HepG2 (cell line): ENCODE data around the gene RTEL1. TPM values are rescaled to one million over a fixed set of nuclear protein-coding genes. Genes with fewer than 3 reads are reported as not detected.

Experiments used
- ATF4 ChIP-seq, 2 experiments: fragments of 450-650 bp in 1 of 2; sonication (generic) in 1 of 2; formaldehyde crosslinking; IDR thresholded peaks; 2 replicates each; pipeline versions ENCODE4 v1.5.0 to v1.8.0; 2020 to 2022; ENCODE audit warnings: mild to moderate bottlenecking in 1 of 2, missing genetic modification reagents in 1 of 2
- ATF6 ChIP-seq: sonication (generic); formaldehyde crosslinking; conservative IDR thresholded peaks from 2 replicates; pipeline ENCODE4 v1.4.0; 2020; ENCODE audit warnings: missing genetic modification reagents
- MED13 ChIP-seq: sonication (generic); formaldehyde crosslinking; IDR thresholded peaks from 2 replicates; pipeline ENCODE4 v1.5.0; 2020; ENCODE audit warnings: missing genetic modification reagents
- NR2C2 ChIP-seq: sonication (generic); formaldehyde crosslinking; IDR thresholded peaks from 2 replicates; pipeline ENCODE4 v1.4.0; 2020; ENCODE audit warnings: missing genetic modification reagents, mild to moderate bottlenecking, moderate library complexity, borderline replicate concordance
- NR2F2 ChIP-seq: IDR thresholded peaks from 2 replicates; pipeline ENCODE4 v1.6.1; 2012; ENCODE audit warnings: low read depth, inconsistent platforms, borderline replicate concordance
- POLR2A ChIP-seq, 2 experiments: IDR thresholded peaks; 2 replicates each; pipeline ENCODE4 v1.6.1; 2011; ENCODE audit warnings: low read depth in 2 of 2, low read length in 2 of 2, mild to moderate bottlenecking in 1 of 2, moderate library complexity in 1 of 2; ENCODE audit not compliant: insufficient read depth in 1 of 2
- RBFOX2 ChIP-seq: fragments of 200-400 bp; formaldehyde crosslinking; IDR thresholded peaks from 2 replicates; pipeline ENCODE4 v1.6.1; 2017; ENCODE audit warnings: low read depth, mild to moderate bottlenecking, low read length
- TAF15 ChIP-seq: fragments of 200-400 bp; formaldehyde crosslinking; IDR thresholded peaks from one replicate; pipeline ENCODE4 v1.6.1; 2018; ENCODE audit warnings: mild to moderate bottlenecking, low read depth, low read length; ENCODE audit not compliant: poor library complexity, severe bottlenecking
- ZHX2 ChIP-seq, 2 experiments: sonication (generic) in 1 of 2; formaldehyde crosslinking in 1 of 2; IDR thresholded peaks; 2 replicates each; pipeline versions ENCODE4 v1.6.1 to v1.9.0; 2014 to 2022; ENCODE audit warnings: antibody characterized with exemption in 1 of 2, borderline replicate concordance in 1 of 2, inconsistent platforms in 1 of 2, low read depth in 1 of 2, missing genetic modification reagents in 1 of 2
- ZNF232 ChIP-seq: sonication (generic); formaldehyde crosslinking; IDR thresholded peaks from 2 replicates; pipeline ENCODE4 v1.4.0; 2020; ENCODE audit warnings: missing genetic modification reagents, borderline replicate concordance
- ZNF451 ChIP-seq: sonication (generic); formaldehyde crosslinking; IDR thresholded peaks from 2 replicates; pipeline ENCODE4 v1.5.0; 2020; ENCODE audit warnings: mild to moderate bottlenecking, missing genetic modification reagents
- ZNF512B ChIP-seq: sonication (generic); formaldehyde crosslinking; IDR thresholded peaks from 2 replicates; pipeline ENCODE4 v1.5.1; 2020; ENCODE audit warnings: missing genetic modification reagents, mild to moderate bottlenecking, borderline replicate concordance
- ZNF570 ChIP-seq: sonication (generic); formaldehyde crosslinking; IDR thresholded peaks from 2 replicates; pipeline ENCODE4 v1.4.0; 2020; ENCODE audit warnings: mild to moderate bottlenecking, missing genetic modification reagents, borderline replicate concordance
- ZNF660 ChIP-seq: sonication (generic); formaldehyde crosslinking; IDR thresholded peaks from 2 replicates; pipeline ENCODE4 v1.5.1; 2020; ENCODE audit warnings: mild to moderate bottlenecking, low read depth, missing genetic modification reagents, borderline replicate concordance
- ZSCAN21 ChIP-seq: sonication (generic); formaldehyde crosslinking; IDR thresholded peaks from 2 replicates; pipeline ENCODE4 v1.8.0; 2022; ENCODE audit warnings: mild to moderate bottlenecking, missing genetic modification reagents, moderate library complexity, borderline replicate concordance
- ZZZ3 ChIP-seq: sonication (generic); formaldehyde crosslinking; IDR thresholded peaks from 2 replicates; pipeline ENCODE4 v1.4.0; 2020; ENCODE audit warnings: missing genetic modification reagents, mild to moderate bottlenecking, borderline replicate concordance
- polyA plus RNA-seq, 8 experiments: library from polyadenylated mRNA; depleted of rRNA in 3 of 8; stranded (reverse) in 7 of 8; unstranded in 1 of 8; fragments of >200 nt; fragmentation: Illumina TruSeq in 4 of 8; extraction: Trizol in 4 of 8; gene quantifications; 2 replicates each; pipeline versions ENCODE4 v1.2.1 to v1.2.3, GENCODE V29; 2011 to 2016; ENCODE audit warnings: low read depth in 4 of 8, missing spikeins in 1 of 8, mixed read lengths in 1 of 8; ENCODE audit not compliant: insufficient read depth in 1 of 8
- total RNA-seq, 5 experiments: library from RNA; depleted of rRNA; stranded (reverse); fragments of >200 nt; fragmentation: Illumina TruSeq; extraction: Trizol; gene quantifications; 2 replicates each; pipeline ENCODE4 v1.2.3, GENCODE V29; 2016; ENCODE audit warnings: low read depth in 1 of 5

The RTEL1 gene
- total and polyA plus RNA-seq, 2 of the 13 experiments (the other 11 are each of a cell fraction or from before 2014, with no cell fraction given): 21.8 to 36.4 TPM

GRCh38 chr20:63697868-63698545 lies 39.9 kb downstream of the RTEL1 start (continued):
- TF ChIP-seq MED13 (CRISPR knock-in tag) (0 out of 2 replicates have a peak, but pooled peaks have one; percentile 19), ATF4 (CRISPR knock-in tag; IDR thresholded peaks at IDR 0.05) (0 out of 4 replicates have a peak, but pooled peaks of 1 of the 2 experiments have one; percentile 13), ZNF512B (CRISPR knock-in tag) (0 out of 2 replicates have a peak, but pooled peaks have one; percentile 47), TAF15 (peak; percentile 64), ZNF660 (CRISPR knock-in tag) (no peak), ZSCAN21 (CRISPR knock-in tag) (no peak), ZNF451 (CRISPR knock-in tag) (no peak), ZHX2 (IDR thresholded peaks at IDR 0.05; ENCODE audit: low read depth) (no peak), ZHX2 (CRISPR knock-in tag; IDR thresholded peaks at IDR 0.05; ENCODE audit: borderline replicate concordance) (no peak), ZNF232 (no peak), ATF6 (CRISPR knock-in tag) (no peak), ZNF570 (CRISPR knock-in tag) (no peak), NR2F2 (no peak), POLR2A (IDR thresholded peaks at IDR 0.05; ENCODE audit: insufficient read depth in 1 of 2, low read depth in 2 of 2, low read length in 2 of 2) (peak in 1 of 2 experiments; percentile 40; a peak in 2 of 4 replicates), ZZZ3 (no peak), NR2C2 (CRISPR knock-in tag) (0 out of 2 replicates have a peak, but pooled peaks have one; percentile 2), RBFOX2 (peak; percentile 67)
